K562 (cell line): ENCODE data around the gene PWP2. TPM values are rescaled to one million over a fixed set of nuclear protein-coding genes. Genes with fewer than 3 reads are reported as not detected.

Experiments used
- polyA plus RNA-seq, 8 experiments: library from polyadenylated mRNA; depleted of rRNA in 4 of 8; stranded (reverse) in 5 of 8; unstranded in 3 of 8; fragments of >200 nt; fragmentation: Nextera tagmentation in 2 of 8; fragmentation: Illumina TruSeq in 1 of 8; extraction: Ambion mirVana in 2 of 8; extraction: Trizol in 1 of 8; gene quantifications; 2 replicates each; pipeline versions ENCODE4 v1.2.1 to v1.2.3, GENCODE V29; 2011 to 2014; ENCODE audit warnings: inconsistent platforms in 1 of 8, missing spikeins in 1 of 8
- total RNA-seq, 7 experiments: library from RNA; depleted of rRNA in 6 of 7; stranded (reverse); fragments of >200 nt in 6 of 7; fragmentation: Illumina TruSeq in 2 of 7; extraction: Trizol in 2 of 7; gene quantifications; 2 replicates each; pipeline versions ENCODE4 v1.2.1 to v1.2.3, GENCODE V29; 2011 to 2021; ENCODE audit warnings: low replicate concordance in 1 of 7

The PWP2 gene
- total and polyA plus RNA-seq, 9 of the 15 experiments (the other 6 are each of a cell fraction or from before 2014, with no cell fraction given), result 0.72 to 57.6 (median 31.1) TPM

Other genes with a start within 250 kb of the PWP2 start
Only the 7 nearest of the 9 such genes appear.
- gene TRAPPC10, start 95.1 kb upstream of the PWP2 start, total RNA-seq (2014; rRNA removed), result 18.6 and 26.0 TPM in 2 replicates
- 31.0 and 32.8 TPM in 2 replicates for gene TRAPPC10, start 95.1 kb upstream of the PWP2 start, total RNA-seq (2014; rRNA removed; fragmentation: Illumina TruSeq; extraction: Trizol)
- gene TRAPPC10, start 95.1 kb upstream of the PWP2 start, total RNA-seq (2015; rRNA removed; fragmentation: Illumina TruSeq; extraction: Trizol), result 27.3 and 30.0 TPM in 2 replicates
- 33.8 and 40.5 TPM in 2 replicates for gene TRAPPC10, start 95.1 kb upstream of the PWP2 start, total RNA-seq (2021)
- 24.3 and 25.4 TPM in 2 replicates for gene TRAPPC10, start 95.1 kb upstream of the PWP2 start, polyA plus RNA-seq (2011; rRNA removed)
- gene TRAPPC10, start 95.1 kb upstream of the PWP2 start, polyA plus RNA-seq (2014; fragmentation: Illumina TruSeq; extraction: Trizol), result 27.5 and 28.9 TPM in 2 replicates
- gene TRAPPC10, start 95.1 kb upstream of the PWP2 start, polyA plus RNA-seq (2014; fragmentation: Nextera tagmentation; extraction: Ambion mirVana), result 1 to 10 TPM; 1.1 to 1.3 TPM
- gene TRAPPC10, start 95.1 kb upstream of the PWP2 start, polyA plus RNA-seq (2014; rRNA removed), result 20.4 and 21.5 TPM in 2 replicates
- 45.4 and 64.8 TPM in 2 replicates for gene GATD3, start 26.3 kb downstream of the PWP2 start, total RNA-seq (2014; rRNA removed)
- 20.4 and 26.6 TPM in 2 replicates for gene GATD3, start 26.3 kb downstream of the PWP2 start, total RNA-seq (2014; rRNA removed; fragmentation: Illumina TruSeq; extraction: Trizol)
- gene GATD3, start 26.3 kb downstream of the PWP2 start, total RNA-seq (2015; rRNA removed; fragmentation: Illumina TruSeq; extraction: Trizol), result 37.8 and 39.5 TPM in 2 replicates
- gene GATD3, start 26.3 kb downstream of the PWP2 start, total RNA-seq (2021), result 70.1 and 77.0 TPM in 2 replicates
- gene GATD3, start 26.3 kb downstream of the PWP2 start, polyA plus RNA-seq (2011; rRNA removed), result 45.4 and 47.3 TPM in 2 replicates
- 25.3 and 36.6 TPM in 2 replicates for gene GATD3, start 26.3 kb downstream of the PWP2 start, polyA plus RNA-seq (2014; fragmentation: Illumina TruSeq; extraction: Trizol)
- gene GATD3, start 26.3 kb downstream of the PWP2 start, polyA plus RNA-seq (2014; fragmentation: Nextera tagmentation; extraction: Ambion mirVana), result 10 to 100 TPM; 11.2 to 24.9 TPM
- 65.4 and 78.6 TPM in 2 replicates for gene GATD3, start 26.3 kb downstream of the PWP2 start, polyA plus RNA-seq (2014; rRNA removed)
- gene ICOSLG, start 133.5 kb downstream of the PWP2 start, total RNA-seq (2014; rRNA removed), result 0.18 and 0.24 TPM in 2 replicates
- 0.07 TPM in 1 of 2 replicates, not detected in the other for gene ICOSLG, start 133.5 kb downstream of the PWP2 start, total RNA-seq (2014; rRNA removed; fragmentation: Illumina TruSeq; extraction: Trizol)
- 0.07 and 0.19 TPM in 2 replicates for gene ICOSLG, start 133.5 kb downstream of the PWP2 start, total RNA-seq (2015; rRNA removed; fragmentation: Illumina TruSeq; extraction: Trizol)
- 0.34 and 0.62 TPM in 2 replicates for gene ICOSLG, start 133.5 kb downstream of the PWP2 start, total RNA-seq (2021)
- 1.4 and 2.8 TPM in 2 replicates for gene ICOSLG, start 133.5 kb downstream of the PWP2 start, polyA plus RNA-seq (2011; rRNA removed)
- gene ICOSLG, start 133.5 kb downstream of the PWP2 start, polyA plus RNA-seq (2014; fragmentation: Illumina TruSeq; extraction: Trizol), result 0.15 and 0.39 TPM in 2 replicates
- gene ICOSLG, start 133.5 kb downstream of the PWP2 start, polyA plus RNA-seq (2014; fragmentation: Nextera tagmentation; extraction: Ambion mirVana), result under 1 TPM; 0.01 TPM
- gene ICOSLG, start 133.5 kb downstream of the PWP2 start, polyA plus RNA-seq (2014; rRNA removed), result 0.15 and 0.23 TPM in 2 replicates
- gene DNMT3L, start 154.5 kb downstream of the PWP2 start, total RNA-seq (2014; rRNA removed), result 0.12 TPM in 1 of 2 replicates, not detected in the other
- not detected in 2 replicates for gene DNMT3L, start 154.5 kb downstream of the PWP2 start, total RNA-seq (2014; rRNA removed; fragmentation: Illumina TruSeq; extraction: Trizol)
- gene DNMT3L, start 154.5 kb downstream of the PWP2 start, total RNA-seq (2015; rRNA removed; fragmentation: Illumina TruSeq; extraction: Trizol), result not detected in 2 replicates
- gene DNMT3L, start 154.5 kb downstream of the PWP2 start, total RNA-seq (2021), result not detected in 2 replicates
- 0.09 TPM in 1 of 2 replicates, not detected in the other for gene DNMT3L, start 154.5 kb downstream of the PWP2 start, polyA plus RNA-seq (2011; rRNA removed)
- not detected in 2 replicates for gene DNMT3L, start 154.5 kb downstream of the PWP2 start, polyA plus RNA-seq (2014; fragmentation: Illumina TruSeq; extraction: Trizol)
- not detected for gene DNMT3L, start 154.5 kb downstream of the PWP2 start, polyA plus RNA-seq (2014; fragmentation: Nextera tagmentation; extraction: Ambion mirVana)
- gene DNMT3L, start 154.5 kb downstream of the PWP2 start, polyA plus RNA-seq (2014; rRNA removed), result 0.08 TPM in 1 of 2 replicates, not detected in the other
- not detected in 2 replicates for gene AIRE, start 178.5 kb downstream of the PWP2 start, total RNA-seq (2014; rRNA removed)
- gene AIRE, start 178.5 kb downstream of the PWP2 start, total RNA-seq (2014; rRNA removed; fragmentation: Illumina TruSeq; extraction: Trizol), result not detected in 2 replicates
- not detected in 2 replicates for gene AIRE, start 178.5 kb downstream of the PWP2 start, total RNA-seq (2015; rRNA removed; fragmentation: Illumina TruSeq; extraction: Trizol)
- gene AIRE, start 178.5 kb downstream of the PWP2 start, total RNA-seq (2021), result not detected in 2 replicates
- gene AIRE, start 178.5 kb downstream of the PWP2 start, polyA plus RNA-seq (2011; rRNA removed), result not detected in 2 replicates
- not detected in 2 replicates for gene AIRE, start 178.5 kb downstream of the PWP2 start, polyA plus RNA-seq (2014; fragmentation: Illumina TruSeq; extraction: Trizol)
- under 1 TPM in 1 of 2 experiments, not detected in 1; 0.01 TPM for gene AIRE, start 178.5 kb downstream of the PWP2 start, polyA plus RNA-seq (2014; fragmentation: Nextera tagmentation; extraction: Ambion mirVana)
- gene AIRE, start 178.5 kb downstream of the PWP2 start, polyA plus RNA-seq (2014; rRNA removed), result not detected in 2 replicates
- gene PFKL, start 192.7 kb downstream of the PWP2 start, total RNA-seq (2014; rRNA removed), result 86.9 and 98.3 TPM in 2 replicates
- 13.8 and 22.2 TPM in 2 replicates for gene PFKL, start 192.7 kb downstream of the PWP2 start, total RNA-seq (2014; rRNA removed; fragmentation: Illumina TruSeq; extraction: Trizol)
- gene PFKL, start 192.7 kb downstream of the PWP2 start, total RNA-seq (2015; rRNA removed; fragmentation: Illumina TruSeq; extraction: Trizol), result 45.6 and 45.8 TPM in 2 replicates
- 108 and 124 TPM in 2 replicates for gene PFKL, start 192.7 kb downstream of the PWP2 start, total RNA-seq (2021)
- gene PFKL, start 192.7 kb downstream of the PWP2 start, polyA plus RNA-seq (2011; rRNA removed), result 50.0 and 84.1 TPM in 2 replicates
- 37.6 and 65.2 TPM in 2 replicates for gene PFKL, start 192.7 kb downstream of the PWP2 start, polyA plus RNA-seq (2014; fragmentation: Illumina TruSeq; extraction: Trizol)
- gene PFKL, start 192.7 kb downstream of the PWP2 start, polyA plus RNA-seq (2014; fragmentation: Nextera tagmentation; extraction: Ambion mirVana), result 1 to 10 TPM; 1.1 to 3.9 TPM
- gene PFKL, start 192.7 kb downstream of the PWP2 start, polyA plus RNA-seq (2014; rRNA removed), result 83.0 and 83.1 TPM in 2 replicates
- 12.6 and 17.3 TPM in 2 replicates for gene CFAP410, start 232.0 kb downstream of the PWP2 start, total RNA-seq (2014; rRNA removed)
- 0.35 and 0.55 TPM in 2 replicates for gene CFAP410, start 232.0 kb downstream of the PWP2 start, total RNA-seq (2014; rRNA removed; fragmentation: Illumina TruSeq; extraction: Trizol)
- gene CFAP410, start 232.0 kb downstream of the PWP2 start, total RNA-seq (2015; rRNA removed; fragmentation: Illumina TruSeq; extraction: Trizol), result 2.6 and 2.7 TPM in 2 replicates
- 7.6 and 8.3 TPM in 2 replicates for gene CFAP410, start 232.0 kb downstream of the PWP2 start, total RNA-seq (2021)
- gene CFAP410, start 232.0 kb downstream of the PWP2 start, polyA plus RNA-seq (2011; rRNA removed), result 2.3 and 5.5 TPM in 2 replicates
- gene CFAP410, start 232.0 kb downstream of the PWP2 start, polyA plus RNA-seq (2014; fragmentation: Illumina TruSeq; extraction: Trizol), result 0.52 and 2.1 TPM in 2 replicates
- gene CFAP410, start 232.0 kb downstream of the PWP2 start, polyA plus RNA-seq (2014; fragmentation: Nextera tagmentation; extraction: Ambion mirVana), result under 1 TPM; 0.07 to 0.18 TPM
- 6.5 and 8.1 TPM in 2 replicates for gene CFAP410, start 232.0 kb downstream of the PWP2 start, polyA plus RNA-seq (2014; rRNA removed)